Stimulated activated CD4-positive, alpha-beta T cell treated with anti-CD3 and anti-CD28 coated beads, Interleukin-4, amount 100 ng/mL, for 1 hour (primary cell): ENCODE data around the gene HES1.
"Not testable (repeated sequence)": the region's sequence is repeated elsewhere in the genome, so short reads cannot be mapped to it uniquely, and the experiment has no call there.

Experiments used
- DNase-seq: peaks from one replicate; pipeline ENCODE4 v3.0.0-alpha.2; 2020

HES1 gene, protein sequence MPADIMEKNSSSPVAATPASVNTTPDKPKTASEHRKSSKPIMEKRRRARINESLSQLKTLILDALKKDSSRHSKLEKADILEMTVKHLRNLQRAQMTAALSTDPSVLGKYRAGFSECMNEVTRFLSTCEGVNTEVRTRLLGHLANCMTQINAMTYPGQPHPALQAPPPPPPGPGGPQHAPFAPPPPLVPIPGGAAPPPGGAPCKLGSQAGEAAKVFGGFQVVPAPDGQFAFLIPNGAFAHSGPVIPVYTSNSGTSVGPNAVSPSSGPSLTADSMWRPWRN

GRCh38 chr3:194135806-194136518 lies at the start of gene HES1:
TSS of gene HES1 (plus strand) at chr3:194136148. CDS start at chr3:194136381, 233 bp downstream.
- DNase-seq, result peak; percentile 59

DNA sequence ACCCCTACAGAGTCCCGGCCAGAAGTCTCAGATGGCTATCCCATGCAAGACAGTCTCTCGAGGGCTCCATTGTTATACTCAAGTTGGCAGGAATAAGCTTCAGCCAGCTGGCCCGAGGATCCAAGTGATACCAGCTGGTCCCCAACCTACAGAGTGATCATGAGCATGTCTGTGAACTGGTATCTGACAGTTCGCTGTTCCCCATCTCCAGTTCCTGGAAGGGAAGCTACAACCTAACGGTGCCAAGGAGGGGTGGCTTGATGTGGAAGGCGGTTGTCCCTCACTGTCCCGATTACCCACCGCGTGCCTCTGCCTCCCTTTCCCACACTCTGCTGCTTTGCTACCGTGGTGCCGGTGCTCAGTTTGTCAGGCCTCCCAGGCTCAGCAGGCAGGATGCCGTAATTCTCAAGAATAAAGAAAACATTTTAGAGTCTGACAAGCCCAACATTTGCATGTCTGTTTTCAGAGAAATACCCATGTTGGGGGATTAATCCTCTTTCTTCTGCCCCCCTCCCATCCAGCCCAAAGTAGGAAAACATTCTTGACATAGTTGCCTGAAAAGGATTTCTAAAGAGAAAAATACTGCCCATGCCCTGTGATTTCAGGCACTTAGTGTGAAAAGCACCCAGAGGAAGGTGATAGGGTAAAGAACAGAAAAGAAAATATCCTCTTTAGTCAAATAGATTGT lies 49.4 kb upstream of the HES1 start:
- no peak for DNase-seq

GRCh38 chr3:194087280-194087679 lies 48.7 kb upstream of the HES1 start:
- no peak for DNase-seq

GRCh38 chr3:194087995-194088855 lies 47.7 kb upstream of the HES1 start:
- DNase-seq, result no peak

GRCh38 chr3:194089357-194090177 lies 46.4 kb upstream of the HES1 start:
- peak; percentile 29 for DNase-seq

DNA sequence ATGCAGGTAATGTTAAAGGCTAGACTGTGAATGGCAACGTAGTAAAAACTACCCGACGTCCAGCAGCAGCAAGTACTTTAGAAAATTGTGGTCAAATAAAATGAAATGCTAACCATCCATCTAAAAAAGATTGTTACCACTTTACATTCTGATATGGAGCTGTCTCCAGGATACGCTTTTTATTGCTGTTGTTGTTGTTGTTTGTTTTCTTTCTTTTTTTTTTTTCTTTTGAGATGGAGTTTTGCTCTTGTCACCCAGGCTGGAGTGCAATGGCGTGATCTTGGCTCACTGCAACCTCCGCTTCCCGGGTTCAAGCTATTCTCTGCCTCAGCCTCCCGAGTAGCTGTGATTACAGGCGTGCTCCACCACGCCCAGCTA lies 45.8 kb upstream of the HES1 start:
- not testable (repeated sequence) for DNase-seq

- no peak for DNase-seq
These were observed 45.2 kb upstream of the HES1 start for GRCh38 chr3:194090716-194091115.

DNA sequence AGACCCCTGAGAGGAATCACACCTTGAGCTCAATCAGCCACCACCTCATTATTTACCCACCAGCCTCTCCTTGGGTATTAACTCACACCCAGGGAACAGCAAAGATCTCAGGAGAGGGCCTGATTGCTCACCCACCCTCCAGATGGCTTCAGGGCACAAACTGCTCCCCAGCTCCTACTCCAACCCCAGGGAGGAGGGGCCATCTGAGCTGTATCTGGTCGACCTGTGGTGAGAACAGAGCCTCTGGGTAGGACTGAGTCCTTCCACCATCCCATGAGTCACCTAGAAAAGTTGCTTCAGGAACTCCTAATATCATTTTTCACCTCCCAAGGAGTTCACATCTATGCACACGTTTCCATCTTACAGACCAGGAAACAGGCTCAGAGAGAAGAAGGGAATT lies 44.8 kb upstream of the HES1 start:
- no peak for DNase-seq

DNA sequence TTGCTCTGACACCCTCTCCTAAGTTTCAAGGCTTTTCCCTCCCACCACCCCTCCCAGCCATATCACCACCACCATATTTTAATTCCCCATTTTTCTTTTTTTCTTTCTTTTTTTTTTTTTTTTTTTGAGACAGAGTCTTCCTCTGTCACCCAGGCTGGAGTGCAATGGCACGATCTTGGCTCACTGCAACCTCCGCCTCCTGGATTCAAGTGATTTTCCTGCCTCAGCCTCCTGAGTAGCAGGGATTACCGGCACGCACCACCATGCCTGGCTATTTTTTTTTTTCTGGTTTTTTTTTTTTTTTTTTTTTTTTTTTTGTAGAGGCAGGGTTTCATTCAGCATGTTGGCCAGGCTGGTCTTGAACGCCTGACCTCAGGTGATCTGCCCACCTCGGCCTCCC lies 44.1 kb upstream of the HES1 start:
- DNase-seq, result not testable (repeated sequence)

- DNase-seq, result no peak
These were observed 43.1 kb upstream of the HES1 start for GRCh38 chr3:194092881-194093301.

DNA sequence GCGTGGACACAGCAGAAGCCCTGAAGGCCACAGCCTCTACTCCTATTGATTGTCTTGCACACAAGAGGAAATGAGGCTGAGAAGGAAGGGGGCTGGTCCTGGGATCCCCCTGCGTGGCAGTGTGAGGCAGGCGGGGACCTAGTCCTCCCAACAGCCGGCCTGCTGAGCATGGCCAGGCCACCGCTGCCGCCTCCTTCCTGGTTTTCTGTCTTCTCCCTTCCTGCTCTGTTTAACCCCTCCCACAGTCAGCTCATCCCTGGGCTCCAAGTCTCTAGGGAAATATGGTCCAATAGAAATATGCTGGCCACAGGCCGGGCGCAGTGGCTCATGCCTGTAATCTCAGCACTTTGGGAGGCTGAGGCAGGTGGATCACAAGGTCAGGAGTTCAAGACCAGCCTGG lies 42.1 kb upstream of the HES1 start:
- DNase-seq, result no peak

DNA sequence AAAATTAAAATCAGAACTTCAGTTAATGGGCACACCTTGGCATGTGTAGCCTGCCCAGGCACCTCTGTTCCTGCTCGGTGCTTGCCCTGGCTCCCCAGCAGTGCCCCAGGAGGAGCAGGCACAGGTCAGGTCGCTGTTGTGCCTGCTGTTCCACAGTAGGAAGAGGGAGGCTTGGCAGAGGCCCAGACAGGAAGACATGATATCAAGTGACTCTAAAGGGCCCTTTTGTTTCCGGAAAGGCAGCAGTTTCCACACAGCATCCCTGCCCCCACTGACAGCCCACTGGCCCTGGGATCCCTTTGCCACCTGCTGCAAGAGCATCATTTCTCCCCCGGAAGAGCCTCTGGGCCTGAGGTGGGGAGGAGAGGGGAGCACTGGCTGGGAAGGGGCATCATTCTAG lies 40.5 kb upstream of the HES1 start:
- no peak for DNase-seq

DNA sequence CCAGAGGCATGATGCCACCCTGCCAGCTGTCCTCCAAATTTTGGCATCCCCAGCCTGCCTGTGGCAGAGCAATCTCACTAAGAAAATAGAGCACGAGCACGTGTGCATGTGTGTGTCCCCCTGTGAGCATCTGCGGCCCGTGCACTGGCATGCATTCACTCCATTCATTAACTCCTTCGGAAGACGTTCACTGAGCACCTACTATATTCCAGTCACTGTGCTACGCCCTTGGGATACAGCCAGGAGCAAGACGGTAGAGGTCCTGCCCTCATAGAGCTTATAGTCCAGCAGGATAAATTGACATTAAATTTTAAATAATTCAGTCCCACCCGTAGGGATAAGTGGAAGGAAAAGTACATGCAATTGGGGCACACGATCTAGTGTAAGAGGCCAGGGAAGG lies 40.0 kb upstream of the HES1 start:
- no peak for DNase-seq

GRCh38 chr3:194097141-194097882 lies 38.6 kb upstream of the HES1 start:
- DNase-seq, result no peak

DNA sequence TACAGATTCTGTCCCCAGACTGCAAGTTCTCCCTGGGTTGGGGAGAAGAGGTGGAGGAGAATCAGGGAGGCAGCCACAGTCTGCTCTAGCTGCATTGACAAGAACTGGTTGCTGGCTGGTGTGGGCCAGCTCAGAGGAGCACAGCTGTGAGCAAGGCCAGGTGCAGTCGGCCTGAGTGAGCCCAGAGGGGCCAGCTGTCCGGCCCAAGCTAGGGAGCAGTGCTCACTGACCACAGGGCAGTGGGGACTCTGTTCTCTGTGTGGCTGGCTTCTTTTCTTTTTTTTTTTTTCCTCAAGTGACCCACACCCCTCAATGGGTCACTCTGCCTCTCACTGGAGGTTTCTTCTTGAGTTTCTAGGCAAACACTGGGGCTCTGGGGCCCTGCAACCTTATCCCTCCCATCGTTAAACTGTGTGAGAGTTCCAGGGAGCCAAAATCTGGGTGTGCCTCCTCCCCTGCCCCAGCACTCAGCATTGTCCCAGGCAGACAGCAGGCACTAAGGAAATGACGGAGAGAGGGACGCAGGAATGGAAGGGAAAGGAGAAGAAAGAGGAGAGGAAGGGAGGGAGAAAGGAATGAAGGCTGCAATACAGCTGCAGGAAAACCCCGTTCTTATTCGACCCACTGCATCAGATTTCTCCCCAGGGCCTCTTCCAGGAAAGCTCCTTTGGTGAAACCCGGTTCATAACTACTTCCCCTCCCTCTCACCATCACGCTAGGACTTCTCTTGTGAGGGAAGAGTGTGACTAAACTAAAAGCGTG lies 37.7 kb upstream of the HES1 start:
- no peak for DNase-seq

DNA sequence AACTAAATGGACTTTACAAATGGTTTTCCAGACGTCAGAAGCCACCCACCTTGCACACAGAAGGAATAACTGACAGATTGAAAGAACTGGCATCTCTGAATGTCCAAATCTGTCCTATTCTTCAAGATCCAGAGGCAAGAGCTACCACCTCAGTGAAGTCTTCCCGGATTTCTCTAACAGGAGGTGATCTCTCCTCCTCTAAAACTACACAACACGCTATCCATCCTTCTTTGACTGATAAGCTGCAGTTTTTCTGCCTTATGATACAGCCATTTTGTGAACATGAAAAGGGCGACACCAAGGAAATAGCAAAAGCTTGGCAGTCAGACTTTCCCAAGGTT lies 37.1 kb upstream of the HES1 start:
- DNase-seq, result no peak

DNA sequence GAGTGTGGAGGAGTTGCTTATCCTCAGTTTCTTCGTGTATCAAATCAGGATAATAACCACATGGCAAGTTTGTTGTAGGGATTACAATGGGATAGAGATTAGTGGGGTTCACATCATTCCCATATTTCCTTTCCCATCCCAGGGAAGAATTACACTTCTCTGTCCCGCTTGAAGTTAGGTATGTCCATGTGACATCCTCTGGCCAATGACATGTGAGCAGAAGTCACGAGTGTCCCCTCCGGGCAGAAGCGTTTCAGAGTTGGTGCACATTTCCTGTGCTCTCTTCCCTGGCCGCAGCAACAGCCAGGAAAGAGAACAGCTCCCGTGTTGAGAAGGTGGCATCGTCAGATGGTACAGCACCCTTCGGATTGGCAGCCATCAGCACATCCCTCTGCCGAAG lies 36.7 kb upstream of the HES1 start:
- no peak for DNase-seq

DNA sequence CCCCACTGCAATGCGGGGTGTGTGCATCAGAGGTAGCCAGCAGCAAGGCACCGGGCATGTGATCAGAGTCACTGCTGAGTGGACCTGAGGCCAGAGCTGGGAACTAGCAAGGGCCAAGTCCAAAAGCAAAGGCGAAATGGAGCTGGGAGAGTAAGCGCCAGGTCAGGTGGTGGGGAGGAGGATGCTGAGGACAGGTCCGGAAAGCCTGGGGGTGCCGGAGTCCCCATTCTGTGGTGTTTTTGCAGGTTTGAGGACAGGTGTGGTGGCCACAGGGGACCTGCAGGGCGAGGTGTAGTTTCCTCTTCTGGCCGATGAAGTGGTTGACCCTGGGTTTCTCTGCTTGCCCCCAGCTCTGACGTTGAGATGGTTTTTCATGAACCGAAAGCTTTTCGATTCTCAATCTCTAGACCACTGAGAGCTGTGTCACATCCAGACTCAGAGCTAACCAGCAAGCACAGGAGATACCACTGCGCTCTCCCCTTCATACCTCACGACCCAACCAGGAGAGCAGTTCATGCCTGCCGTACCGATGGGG lies 35.0 kb upstream of the HES1 start:
- DNase-seq, result no peak

DNA sequence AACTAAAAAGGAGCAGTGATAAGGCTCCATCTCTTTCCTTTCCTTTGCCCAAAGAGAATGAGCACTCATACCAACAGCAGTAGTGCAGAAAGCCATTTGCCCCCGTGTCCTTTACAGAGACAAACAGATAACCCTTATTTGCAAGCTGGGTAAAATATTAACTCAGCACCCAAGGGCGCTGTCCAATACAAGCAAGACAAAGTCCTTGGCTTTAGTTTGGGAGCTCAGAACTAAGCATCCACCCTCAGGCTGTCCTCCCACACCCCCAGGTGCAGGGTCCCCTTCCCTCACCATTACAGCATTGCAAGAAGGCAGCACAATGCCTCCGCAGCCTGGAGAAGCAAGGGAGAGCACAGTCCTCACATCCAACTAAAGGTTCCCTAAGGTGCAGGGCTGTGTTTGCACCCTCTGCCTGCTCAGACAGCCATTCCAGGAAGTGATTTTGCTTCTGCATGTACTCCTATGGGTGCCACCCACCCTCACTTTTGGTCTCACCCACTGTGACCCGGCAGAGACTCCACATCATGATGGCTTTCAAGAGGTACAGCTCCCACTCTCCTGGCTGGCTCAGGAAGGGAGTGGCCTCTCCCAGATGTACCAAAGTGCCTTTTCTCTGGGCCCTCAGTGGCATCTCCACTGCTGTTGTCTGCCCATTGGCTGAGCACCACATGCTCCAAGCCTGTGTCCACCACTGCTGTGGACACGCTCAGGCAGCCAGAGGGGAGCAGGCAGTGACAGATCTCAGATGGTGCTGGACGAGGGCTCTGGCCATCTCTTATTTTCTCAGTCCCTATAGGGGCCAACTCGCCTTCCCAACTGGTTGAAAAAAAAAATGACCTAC lies 34.1 kb upstream of the HES1 start:
- no peak for DNase-seq

DNA sequence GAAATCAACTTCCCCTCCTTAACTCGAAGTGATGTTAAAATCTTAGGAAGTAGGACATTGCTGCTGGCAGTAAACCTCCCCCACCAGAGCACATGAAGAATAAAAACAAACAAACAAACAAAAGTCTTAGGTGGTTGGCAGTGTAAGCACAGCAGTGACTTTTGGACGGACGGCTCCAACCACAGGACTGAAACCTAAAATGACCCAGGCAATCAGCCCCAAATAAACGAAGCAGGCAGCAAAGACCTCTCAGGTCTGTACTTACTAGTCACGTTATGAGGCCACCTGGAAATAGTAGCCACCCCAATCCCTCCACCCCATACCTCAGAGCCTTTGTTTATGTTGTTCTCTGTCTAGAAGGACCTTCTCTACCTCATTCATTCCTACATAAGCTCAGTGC lies 33.5 kb upstream of the HES1 start:
- DNase-seq, result no peak
